T-helper 9 cell (primary cell): ENCODE data around the gene SCN4B.

Experiments
- DNase-seq: peaks from one replicate; pipeline ENCODE4 v3.0.0-alpha.2; 2020

The SCN4B gene

DNA sequence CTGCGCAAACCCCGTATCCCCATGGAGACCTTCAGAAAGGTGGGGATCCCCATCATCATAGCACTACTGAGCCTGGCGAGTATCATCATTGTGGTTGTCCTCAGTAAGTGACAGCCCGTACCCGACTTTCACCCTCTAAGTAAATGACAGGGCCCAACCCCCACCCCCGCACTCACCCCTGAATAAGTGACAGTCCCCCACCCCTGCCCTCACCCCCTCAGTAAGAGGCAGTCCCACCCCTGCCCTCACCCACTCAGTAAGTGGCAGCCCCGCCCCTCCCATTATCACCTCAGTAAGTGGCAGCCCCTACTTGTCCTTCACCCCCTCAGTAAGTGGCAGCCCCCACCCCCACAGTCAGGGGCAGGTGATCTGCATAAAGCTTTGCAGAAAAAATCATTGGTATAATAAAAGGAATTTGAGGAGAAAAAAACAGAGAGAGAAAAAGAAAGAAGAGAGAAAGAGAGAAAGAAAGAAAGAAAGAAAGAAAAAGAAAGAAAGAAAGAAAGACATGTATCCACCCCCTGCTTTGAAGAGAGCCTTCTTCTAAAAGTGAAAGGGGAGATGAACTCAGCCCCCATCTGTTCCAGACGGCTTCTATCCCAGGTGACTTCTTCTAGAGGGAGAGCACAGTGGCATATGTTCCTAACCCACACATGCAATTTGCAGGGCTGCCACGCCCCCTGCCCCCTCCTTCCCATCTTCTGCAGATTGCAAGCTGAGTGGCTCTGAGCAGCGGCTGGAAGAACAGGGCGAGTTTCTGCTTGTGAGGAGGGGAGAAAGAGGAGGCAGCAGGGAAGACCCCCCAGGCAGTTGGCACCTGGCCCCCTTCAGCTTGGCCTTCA is 53.4 kb downstream of the SCN4B start:
- DNase-seq, result no peak

GRCh38 chr11:118095967-118096367 is 56.7 kb downstream of the SCN4B start:
- no peak for DNase-seq

DNA sequence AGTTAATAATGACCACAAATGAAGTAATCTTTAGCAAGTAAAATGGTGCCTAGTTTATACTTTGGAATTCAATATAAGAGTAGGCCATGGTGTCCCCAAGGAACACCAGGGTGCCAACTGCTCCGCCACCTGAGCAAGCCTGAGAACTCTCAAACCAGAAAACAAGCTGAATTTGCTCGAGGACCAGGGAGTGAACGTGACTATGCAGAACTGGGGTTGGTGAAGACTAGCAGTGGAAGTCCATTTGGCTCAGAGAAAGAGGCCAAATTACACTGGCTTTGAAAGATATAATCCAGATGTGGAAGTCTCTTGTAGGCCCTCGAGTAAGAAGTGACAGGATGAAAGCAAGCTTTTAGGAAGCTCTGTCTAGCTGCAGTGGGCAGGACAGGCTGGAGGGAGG is 57.1 kb downstream of the SCN4B start:
- no peak for DNase-seq

- no peak for DNase-seq
Measured at GRCh38 chr11:118092907-118093571, 59.6 kb downstream of the SCN4B start.

DNA sequence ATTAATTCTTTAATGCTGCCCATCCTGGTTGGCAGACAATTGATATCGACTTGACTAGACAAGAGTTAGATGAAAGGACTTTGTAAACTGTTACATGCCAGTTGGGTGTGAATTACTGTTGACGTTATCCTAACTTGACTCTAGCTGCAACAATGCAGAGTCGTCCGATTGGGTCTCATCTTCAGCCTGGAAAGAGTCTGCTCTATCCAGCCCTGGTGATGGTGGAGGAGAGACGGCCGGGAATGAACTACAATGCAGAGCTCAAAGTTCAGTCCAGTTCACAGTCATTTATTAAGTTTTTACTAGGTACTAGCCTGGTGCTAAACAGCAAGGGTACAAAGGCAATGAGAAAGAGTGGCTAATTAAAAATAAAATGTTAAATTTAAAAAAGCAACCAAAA is 60.9 kb downstream of the SCN4B start:
- no peak for DNase-seq

DNA sequence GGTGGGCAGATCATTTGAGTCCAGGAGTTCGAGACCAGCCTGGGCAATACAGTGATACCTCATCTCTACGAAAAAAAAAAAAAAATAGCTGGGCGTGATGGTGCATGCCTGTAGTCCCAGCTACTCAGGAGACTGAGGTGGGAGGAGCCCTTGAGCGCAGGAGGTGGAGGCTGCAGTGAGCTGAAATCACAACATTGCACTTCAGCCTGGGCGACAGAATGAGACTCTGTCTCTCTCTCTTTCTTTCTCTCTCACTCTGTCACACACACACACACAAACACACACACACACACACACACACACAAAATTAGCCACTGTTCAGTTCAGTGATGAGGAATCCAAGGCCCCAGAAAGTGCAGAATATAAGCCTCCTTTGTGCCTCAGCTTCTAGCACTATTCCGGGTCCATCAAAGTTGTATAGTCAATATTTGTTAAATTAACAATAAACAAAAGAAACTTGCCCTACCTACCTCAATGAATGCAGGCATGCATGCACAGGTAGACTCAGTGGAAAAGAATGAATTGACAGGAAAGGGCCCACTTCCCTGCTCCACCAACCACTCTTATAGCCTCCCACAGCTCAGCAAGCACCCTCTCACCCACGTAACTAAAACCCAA is 62.0 kb downstream of the SCN4B start:
- DNase-seq, result no peak

GRCh38 chr11:118088531-118088930 is 64.1 kb downstream of the SCN4B start:
- no peak for DNase-seq

GRCh38 chr11:118087931-118088330 is 64.7 kb downstream of the SCN4B start:
- DNase-seq, result no peak

DNA sequence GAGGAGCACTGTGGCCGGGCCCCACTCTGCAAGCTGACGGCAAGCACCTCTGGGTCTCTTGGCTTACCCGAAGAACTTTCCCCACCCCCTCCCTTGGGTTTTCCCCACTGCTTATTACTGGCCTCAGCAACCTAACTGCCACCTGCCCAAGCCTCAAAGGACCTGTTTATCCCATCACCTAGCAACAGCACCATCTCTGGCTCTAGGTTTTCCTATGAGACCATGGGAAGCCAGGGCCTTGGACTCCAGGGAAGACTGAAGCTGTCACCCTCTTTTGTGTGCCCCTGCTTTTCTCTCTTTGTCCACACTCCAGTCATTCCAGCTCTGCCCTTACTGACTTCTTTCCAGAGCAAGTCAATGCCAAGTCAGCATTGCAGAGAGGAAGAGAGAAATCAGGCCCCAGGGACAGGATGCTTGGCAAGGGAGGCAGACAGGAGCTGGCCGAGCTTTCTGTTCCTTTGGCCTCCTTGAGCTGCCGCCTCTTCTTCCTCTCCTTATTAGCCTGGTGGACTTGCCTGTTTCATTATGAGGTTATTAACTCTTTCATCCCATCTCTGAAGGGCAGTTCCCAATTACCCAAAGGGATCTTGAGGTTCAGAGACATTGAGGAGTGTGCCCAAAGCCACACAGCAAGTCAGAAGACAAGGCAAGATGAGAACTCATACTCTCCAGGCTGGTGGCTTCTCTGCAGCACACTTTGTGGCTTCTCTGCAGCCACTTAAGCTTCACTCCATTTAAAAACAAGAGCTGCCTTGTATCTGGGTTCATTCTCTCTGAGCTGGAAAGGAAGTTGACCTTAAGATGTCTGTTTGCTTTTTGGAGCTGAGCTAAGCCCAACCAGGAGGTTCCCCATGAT is 65.5 kb downstream of the SCN4B start, which contains the start of gene SMIM35:
TSS of gene SMIM35 (minus strand) at position 51 of the 856 bp plus-strand sequence. CDS start 206 bp downstream, outside the sequence.
- no peak for DNase-seq

- no peak for DNase-seq
Measured at GRCh38 chr11:118084656-118085055, 68.0 kb downstream of the SCN4B start.

DNA sequence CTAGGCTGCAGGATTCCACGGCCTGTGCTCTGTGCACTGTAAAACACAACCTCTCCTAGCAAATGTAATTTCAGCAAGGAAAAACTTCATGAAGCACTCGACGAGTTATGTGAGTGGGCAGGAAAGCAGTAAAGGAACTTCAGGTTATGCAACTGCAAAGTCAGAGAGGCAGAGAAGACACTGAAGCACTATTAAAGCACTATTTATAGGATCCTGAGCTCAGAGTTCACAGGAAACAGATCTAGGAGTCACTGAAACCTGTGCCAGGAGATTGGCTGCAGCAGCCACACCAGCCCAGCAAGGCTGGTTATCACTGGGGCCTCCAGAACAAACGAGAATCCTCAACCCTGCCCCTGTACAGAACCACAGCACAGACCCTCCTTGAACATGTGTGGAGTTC is 68.4 kb downstream of the SCN4B start:
- no peak for DNase-seq
